Fibroblast of pulmonary artery (primary cell): ENCODE measurements around the gene WDR70.

Source experiments
- DNase-seq: peaks from one replicate; pipeline ENCODE4 v3.0.0-alpha.2; 2010; ENCODE audit warnings: low read depth
- H3K4me3 ChIP-seq: replicated peaks from 2 replicates; pipeline ENCODE4 v1.5.1; 2011; ENCODE audit warnings: low read depth, mild to moderate bottlenecking, control low read depth, low read length, moderate library complexity
- TF ChIP-seq, protein P1 (sequence below): IDR thresholded peaks from 2 replicates; pipeline ENCODE4 v1.5.1; 2011; ENCODE audit warnings: mild to moderate bottlenecking, control low read depth, low read length, inconsistent platforms; ENCODE audit errors: missing control alignments

Gene WDR70

GRCh38 chr5:37661227-37661920, 282.3 kb downstream of the WDR70 start:
- TF ChIP-seq, protein P1, sequence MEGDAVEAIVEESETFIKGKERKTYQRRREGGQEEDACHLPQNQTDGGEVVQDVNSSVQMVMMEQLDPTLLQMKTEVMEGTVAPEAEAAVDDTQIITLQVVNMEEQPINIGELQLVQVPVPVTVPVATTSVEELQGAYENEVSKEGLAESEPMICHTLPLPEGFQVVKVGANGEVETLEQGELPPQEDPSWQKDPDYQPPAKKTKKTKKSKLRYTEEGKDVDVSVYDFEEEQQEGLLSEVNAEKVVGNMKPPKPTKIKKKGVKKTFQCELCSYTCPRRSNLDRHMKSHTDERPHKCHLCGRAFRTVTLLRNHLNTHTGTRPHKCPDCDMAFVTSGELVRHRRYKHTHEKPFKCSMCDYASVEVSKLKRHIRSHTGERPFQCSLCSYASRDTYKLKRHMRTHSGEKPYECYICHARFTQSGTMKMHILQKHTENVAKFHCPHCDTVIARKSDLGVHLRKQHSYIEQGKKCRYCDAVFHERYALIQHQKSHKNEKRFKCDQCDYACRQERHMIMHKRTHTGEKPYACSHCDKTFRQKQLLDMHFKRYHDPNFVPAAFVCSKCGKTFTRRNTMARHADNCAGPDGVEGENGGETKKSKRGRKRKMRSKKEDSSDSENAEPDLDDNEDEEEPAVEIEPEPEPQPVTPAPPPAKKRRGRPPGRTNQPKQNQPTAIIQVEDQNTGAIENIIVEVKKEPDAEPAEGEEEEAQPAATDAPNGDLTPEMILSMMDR: no peak
- no peak overlapping the region for H3K4me3 ChIP-seq
- no peak for DNase-seq

DNA sequence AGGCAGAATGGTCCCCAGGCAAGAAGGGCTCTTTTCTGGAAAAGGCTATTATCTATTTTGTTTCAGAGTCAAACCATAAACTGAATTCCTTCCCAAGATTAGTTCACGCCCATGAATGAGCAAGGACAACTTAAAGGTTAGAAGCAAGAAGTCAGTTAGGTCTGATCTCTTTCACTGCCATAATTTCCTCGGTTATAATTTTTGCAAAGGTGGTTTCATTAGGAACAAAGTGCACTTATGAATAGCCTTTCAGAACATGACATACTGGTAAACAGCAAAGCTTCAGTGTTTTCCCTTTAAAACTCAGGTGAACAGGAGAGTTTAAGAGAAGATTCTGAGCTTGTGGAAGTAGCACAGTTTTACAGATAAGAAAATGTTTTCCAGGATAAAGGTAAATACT, 282.8 kb downstream of the WDR70 start:
- no peak overlapping the region for H3K4me3 ChIP-seq
- DNase-seq: no peak
- TF ChIP-seq, protein P1: no peak

DNA sequence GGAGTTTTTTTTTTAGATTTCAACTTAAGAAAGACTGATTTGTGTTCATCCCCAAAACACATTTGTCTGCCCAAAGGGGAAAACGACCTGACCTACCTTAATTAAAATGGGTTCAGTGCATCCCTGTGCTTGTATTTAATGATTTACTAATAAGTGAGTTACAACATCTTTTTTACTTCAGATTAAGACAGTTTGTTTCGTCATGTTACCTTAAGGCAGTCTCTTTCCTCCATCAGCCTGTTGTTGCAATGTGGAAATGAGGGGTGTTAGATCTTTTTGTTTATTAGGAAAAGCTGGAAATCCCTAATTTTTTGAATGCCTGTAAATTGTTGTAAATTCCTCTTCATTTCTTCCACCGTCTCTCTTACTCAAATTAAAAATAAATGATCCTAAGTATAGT, 283.2 kb downstream of the WDR70 start:
- no peak for DNase-seq
- TF ChIP-seq, protein P1: no peak
- no peak overlapping the region for H3K4me3 ChIP-seq

GRCh38 chr5:37662789-37663485, 283.8 kb downstream of the WDR70 start:
- H3K4me3 ChIP-seq: no peak overlapping the region
- no peak for DNase-seq
- TF ChIP-seq, protein P1: no peak

DNA sequence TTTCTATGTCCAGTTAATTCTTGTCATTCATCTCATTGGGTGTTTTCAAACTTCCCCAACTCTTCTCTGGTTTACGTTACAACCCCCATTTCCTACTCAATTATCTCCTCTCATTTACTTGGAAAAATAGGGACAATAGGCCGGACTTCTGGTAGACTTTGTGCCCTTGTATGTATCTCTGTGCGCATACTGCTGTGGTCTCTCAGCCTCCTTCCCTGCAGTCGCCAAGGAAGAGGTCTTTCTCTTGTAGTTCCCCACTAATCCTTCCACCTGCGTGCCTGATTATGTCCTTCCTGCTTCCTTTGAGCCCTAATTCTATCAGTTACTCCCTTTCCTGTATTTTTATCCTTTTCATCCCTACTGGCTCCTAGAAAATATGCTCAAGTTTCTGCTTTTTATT, 284.4 kb downstream of the WDR70 start:
- TF ChIP-seq, protein P1: no peak
- DNase-seq: no peak
- H3K4me3 ChIP-seq: no peak overlapping the region

DNA sequence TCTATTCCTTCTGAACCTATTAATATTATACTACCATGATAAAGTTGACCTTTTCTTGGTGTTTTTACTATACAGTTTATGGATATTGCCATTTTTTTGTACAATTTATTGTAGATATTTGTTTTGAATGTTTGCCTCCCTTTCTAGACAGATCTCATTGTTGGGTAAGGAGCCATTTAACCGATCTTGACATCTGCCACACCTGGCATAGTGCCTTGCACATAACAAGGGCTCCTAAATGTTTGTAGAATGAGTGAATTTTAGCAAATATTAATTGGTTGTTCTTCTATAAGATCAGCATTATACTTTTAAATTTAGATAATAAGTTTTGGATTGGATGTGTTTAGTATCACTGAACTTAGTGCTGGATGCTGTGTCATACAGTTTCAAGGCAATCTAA, 285.4 kb downstream of the WDR70 start:
- DNase-seq: no peak
- TF ChIP-seq, protein P1: no peak
- H3K4me3 ChIP-seq: no peak overlapping the region
